ENCODE data around the gene CUX1. TPM values are rescaled to one million over a fixed set of nuclear protein-coding genes. Genes with fewer than 3 reads are reported as not detected.
"Not testable (repeated sequence)": the region's sequence is repeated elsewhere in the genome, so short reads cannot be mapped to it uniquely, and the experiment has no call there.

CUX1 gene
- total RNA-seq, 1 experiment from 2014 or later, result 39.6 TPM

GRCh38 chr7:101829374-101829773, 11.9 kb downstream of the CUX1 start:
- Histone ChIP-seq H3F3A (ENCODE audit: low read length, unreplicated experiment) (no peaks in the 10 kb centered on the region), H2AFZ (ENCODE audit: low read length) (no peak overlapping the region), H3K27ac (ENCODE audit: low read length) (no peak overlapping the region), H3K27me3 (ENCODE audit: low read length) (no peaks in the 10 kb centered on the region), H3K4me3 (ENCODE audit: low read length) (no peak overlapping the region), H3K79me2 (ENCODE audit: low read length) (peaks cover 97% of the 10 kb centered on the region), H3K9me2 (replicated peaks; ENCODE audit: low read length) (no peaks in the 10 kb centered on the region), H3K9ac (ENCODE audit: low read length) (no peak overlapping the region), H4K20me1 (ENCODE audit: low read length) (0 out of 2 replicates have a peak, but pooled peaks cover 8% of the 10 kb centered on the region), H3K4me2 (ENCODE audit: low read length) (no peak overlapping the region), H3K36me3 (ENCODE audit: low read depth, low read length) (no peaks in the 10 kb centered on the region), H3K4me1 (ENCODE audit: insufficient read depth, low read length) (no peaks in the 10 kb centered on the region), H3K9me3 (ENCODE audit: low read length) (no peaks in the 10 kb centered on the region)
- ChIA-PET CTCF (interaction anchor here (0.7 kb wide), 1 partner anchor 20 kb away, joined by 3 read pairs; no protein-coding TSS in a partner anchor), POLR2A (ENCODE audit: unreplicated experiment) (no interaction called here)
- ATAC-seq (no peak), DNase-seq (no peak)
- intact Hi-C loops (cut with micrococcal nuclease), result no loop called here
- BruUV-seq (replicated peaks), result no TSS peak
- no peak for TF ChIP-seq EZH2phosphoT487 (IDR thresholded peaks at IDR 0.05; ENCODE audit: borderline replicate concordance, low read length)
- no peak for TF ChIP-seq EZH2 (IDR thresholded peaks at IDR 0.05; ENCODE audit: low read length, unreplicated experiment)
- TF ChIP-seq CTCF (conservative IDR thresholded peaks at IDR 0.05; ENCODE audit: low read depth, low read length), result no peak

GRCh38 chr7:101829821-101830220, 12.4 kb downstream of the CUX1 start:
- no peaks in the 10 kb centered on the region for H3K9me3 ChIP-seq (ENCODE audit: low read length)

GRCh38 chr7:101831396-101831795, 14.0 kb downstream of the CUX1 start:
- ATAC-seq; H3K27ac ChIP-seq (ENCODE audit: low read length); BruUV-seq (replicated peaks); H2AFZ ChIP-seq (ENCODE audit: low read length); H3F3A ChIP-seq (ENCODE audit: low read length, unreplicated experiment); H3K36me3 ChIP-seq (ENCODE audit: low read depth, low read length); H3K4me3 ChIP-seq (ENCODE audit: low read length); H4K20me1 ChIP-seq (ENCODE audit: low read length); H3K9ac ChIP-seq (ENCODE audit: low read length); H3K4me1 ChIP-seq (ENCODE audit: insufficient read depth, low read length); H3K4me2 ChIP-seq (ENCODE audit: low read length); POLR2A ChIA-PET (ENCODE audit: unreplicated experiment); H3K9me3 ChIP-seq (ENCODE audit: low read length); DNase-seq; H3K9me2 ChIP-seq (replicated peaks; ENCODE audit: low read length); H3K27me3 ChIP-seq (ENCODE audit: low read length); CTCF ChIA-PET; intact Hi-C loops (cut with micrococcal nuclease): not testable (repeated sequence)
- H3K79me2 ChIP-seq (ENCODE audit: low read length), result peaks cover 96% of the 10 kb centered on the region

More at GRCh38 chr7:101829821-101830220, 12.4 kb downstream of the CUX1 start:
- no peaks in the 10 kb centered on the region for H3K36me3 ChIP-seq (ENCODE audit: low read depth, low read length)
- ATAC-seq, result no peak
- no peak overlapping the region for H3K4me2 ChIP-seq (ENCODE audit: low read length)
- no peaks in the 10 kb centered on the region for H3F3A ChIP-seq (ENCODE audit: low read length, unreplicated experiment)
- no peaks in the 10 kb centered on the region for H3K27me3 ChIP-seq (ENCODE audit: low read length)
- no peak overlapping the region for H3K9ac ChIP-seq (ENCODE audit: low read length)
- no peaks in the 10 kb centered on the region for H3K9me2 ChIP-seq (replicated peaks; ENCODE audit: low read length)
- no peak for DNase-seq
- TF ChIP-seq EZH2 (IDR thresholded peaks at IDR 0.05; ENCODE audit: low read length, unreplicated experiment) (no peak), CTCF (conservative IDR thresholded peaks at IDR 0.05; ENCODE audit: low read depth, low read length) (no peak), EZH2phosphoT487 (IDR thresholded peaks at IDR 0.05; ENCODE audit: borderline replicate concordance, low read length) (no peak)
- CTCF ChIA-PET, result no interaction called here
- H3K79me2 ChIP-seq (ENCODE audit: low read length), result peaks cover 96% of the 10 kb centered on the region
- intact Hi-C loops (cut with micrococcal nuclease), result no loop called here
- no TSS peak for BruUV-seq (replicated peaks)
- no peak overlapping the region for H2AFZ ChIP-seq (ENCODE audit: low read length)
- no peak overlapping the region for H3K4me3 ChIP-seq (ENCODE audit: low read length)
- POLR2A ChIA-PET (ENCODE audit: unreplicated experiment), result interaction anchor here (0.6 kb wide), 1 partner anchor 53 kb away, joined by 3 read pairs; no protein-coding TSS in a partner anchor
- H3K4me1 ChIP-seq (ENCODE audit: insufficient read depth, low read length), result no peaks in the 10 kb centered on the region
- no peak overlapping the region for H3K27ac ChIP-seq (ENCODE audit: low read length)
- 0 out of 2 replicates have a peak, but pooled peaks cover 8% of the 10 kb centered on the region for H4K20me1 ChIP-seq (ENCODE audit: low read length)
